CD4-positive, alpha-beta T cell treated with Interleukin-17A for 1 hour (primary cell): Measurements from ENCODE around the gene POR.
A peak's percentile ranks its signal among the peaks of the same experiment; 100 is the strongest.
"Not testable (repeated sequence)": the region's sequence is repeated elsewhere in the genome, so short reads cannot be mapped to it uniquely, and the experiment has no call there.

Experiments used
- DNase-seq: peaks from one replicate; pipeline ENCODE4 v3.0.0-alpha.2; 2020

The POR gene

DNA sequence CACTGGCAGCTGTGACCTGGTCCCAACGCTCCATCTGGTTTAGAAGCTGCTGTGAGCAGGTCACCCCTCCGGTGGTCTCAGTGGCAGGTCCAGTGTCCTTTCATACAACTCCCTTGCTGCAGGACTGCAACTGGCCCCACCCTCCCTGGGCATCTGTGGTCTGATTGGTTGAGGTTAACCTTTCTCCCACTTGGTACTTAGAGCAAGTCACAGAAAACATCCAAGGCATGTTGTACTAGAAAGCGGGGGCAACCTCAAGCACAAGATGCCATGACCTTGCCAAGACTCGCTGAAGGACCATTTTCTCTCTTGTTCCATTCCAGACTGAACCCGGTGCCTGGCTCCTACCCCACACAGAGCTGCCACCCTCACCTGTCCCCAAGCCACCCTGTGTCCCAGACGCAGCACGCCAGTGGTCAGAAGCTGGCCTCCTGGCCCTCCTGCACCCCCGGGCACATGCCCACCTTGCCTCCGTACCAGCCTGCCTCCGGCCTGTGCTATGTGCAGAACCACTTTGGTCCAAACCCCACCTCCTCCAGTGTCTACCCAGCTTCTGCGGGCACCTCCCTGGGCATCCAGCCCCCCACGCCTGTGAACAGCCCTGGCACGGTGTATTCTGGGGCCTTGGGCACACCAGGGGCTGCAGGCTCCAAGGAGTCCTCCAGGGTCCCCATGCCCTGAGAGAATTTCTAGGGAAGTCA lies 27.1 kb upstream of the POR start:
- no peak for DNase-seq

DNA sequence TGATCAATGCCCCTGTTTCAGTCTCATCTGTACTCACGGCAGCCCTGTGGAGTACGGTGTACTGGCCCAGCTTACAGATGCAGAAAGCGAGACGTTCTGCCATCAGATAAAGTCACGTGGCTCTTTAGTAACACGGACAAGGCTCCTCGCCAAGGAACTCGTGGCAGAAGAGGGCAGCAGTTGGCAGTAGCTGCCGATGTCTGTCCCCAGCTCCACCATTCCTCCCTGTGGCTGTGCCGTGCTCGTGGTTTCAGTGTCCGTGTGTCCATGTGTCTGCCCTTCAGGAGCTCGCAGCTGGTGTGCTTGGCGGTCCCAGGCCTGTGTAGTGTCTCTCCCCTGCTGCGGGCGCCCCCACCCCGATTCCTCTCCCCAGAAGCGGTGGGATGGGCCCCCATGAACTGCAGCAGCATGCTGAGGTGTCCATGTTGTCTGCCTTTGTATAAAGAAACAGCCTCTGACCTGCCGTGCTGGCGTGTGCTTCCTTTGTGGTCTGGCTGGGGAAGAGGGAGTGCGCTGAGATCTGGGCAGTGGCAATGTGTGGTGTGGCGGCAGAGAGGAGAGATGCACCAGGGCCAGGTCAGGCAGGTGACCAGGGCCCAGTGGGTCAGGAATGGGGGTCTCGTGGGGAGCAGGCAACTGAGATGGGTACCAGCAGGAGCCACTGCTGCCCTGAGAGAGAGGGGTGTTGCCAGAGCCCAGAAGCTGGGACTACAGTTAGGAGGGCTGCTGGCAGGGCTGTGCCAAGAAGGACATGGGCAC lies 26.3 kb upstream of the POR start:
- DNase-seq, result no peak

GRCh38 chr7:75889223-75889825 lies 25.6 kb upstream of the POR start:
- no peak for DNase-seq

DNA sequence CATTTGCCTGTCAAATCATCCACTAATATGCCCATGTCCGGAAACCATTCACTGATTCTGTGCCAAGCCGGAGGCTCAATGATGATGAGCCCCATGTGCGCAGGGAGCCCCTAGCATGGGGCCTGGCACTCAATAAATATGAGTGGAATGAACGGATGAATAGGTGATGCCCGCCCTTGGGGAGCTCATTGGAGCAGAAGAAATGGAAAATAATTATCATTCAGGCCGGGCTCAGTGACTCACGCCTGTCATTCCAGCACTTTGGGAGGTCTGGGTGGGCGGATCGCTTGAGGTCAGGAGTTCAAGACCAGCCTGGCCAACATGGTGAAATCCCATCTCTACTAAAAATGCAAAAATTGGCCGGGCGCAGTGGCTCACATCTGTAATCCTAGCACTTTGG lies 25.1 kb upstream of the POR start:
- no peak for DNase-seq

DNA sequence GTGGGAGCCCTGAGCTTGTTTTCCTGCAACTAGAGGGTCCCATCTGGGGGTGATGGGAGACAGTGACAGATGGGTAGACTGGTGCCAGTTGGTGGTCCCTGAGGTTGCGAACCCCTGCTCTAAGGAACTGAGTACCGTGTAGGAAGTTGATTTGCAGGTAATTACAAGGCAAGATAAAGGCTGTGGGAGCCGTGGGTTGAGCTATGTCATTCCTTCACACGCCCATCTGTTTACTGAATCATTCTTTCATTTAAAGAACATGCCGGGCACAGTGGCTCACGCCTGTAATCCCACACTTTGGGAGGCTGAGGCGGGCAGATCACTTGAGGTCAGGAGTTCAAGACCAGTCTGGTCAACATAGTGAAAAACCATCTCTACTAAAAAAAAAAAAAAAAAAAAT lies 23.7 kb upstream of the POR start:
- not testable (repeated sequence) for DNase-seq

DNA sequence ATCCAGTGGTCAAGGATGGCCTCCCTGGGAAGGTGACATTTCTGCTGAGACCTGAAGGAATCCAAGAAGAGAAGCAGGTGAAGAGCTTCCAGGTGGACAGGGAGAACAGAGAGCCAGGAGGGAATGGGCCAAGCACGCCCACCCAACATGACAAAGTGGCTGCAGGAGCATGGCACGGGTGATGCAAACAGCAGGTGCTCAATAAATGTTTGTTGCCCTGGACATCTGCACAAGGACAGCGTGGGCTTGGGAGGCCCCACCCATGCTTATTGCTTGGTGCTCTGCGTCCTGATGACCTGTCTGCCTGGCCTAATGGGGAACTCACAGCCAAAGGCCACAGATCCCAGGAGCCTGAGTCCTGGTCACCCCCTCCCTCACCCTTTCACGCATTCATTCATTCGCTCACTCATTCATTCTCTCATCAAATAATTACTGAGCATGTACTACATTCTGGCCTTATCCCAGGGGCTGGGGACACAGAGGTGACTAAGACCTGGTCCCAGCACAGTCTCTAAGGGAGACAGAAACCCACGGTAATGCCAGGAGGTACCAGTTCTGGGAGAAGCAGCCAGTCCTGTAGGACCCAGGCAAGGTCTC lies 23.0 kb upstream of the POR start:
- no peak for DNase-seq

DNA sequence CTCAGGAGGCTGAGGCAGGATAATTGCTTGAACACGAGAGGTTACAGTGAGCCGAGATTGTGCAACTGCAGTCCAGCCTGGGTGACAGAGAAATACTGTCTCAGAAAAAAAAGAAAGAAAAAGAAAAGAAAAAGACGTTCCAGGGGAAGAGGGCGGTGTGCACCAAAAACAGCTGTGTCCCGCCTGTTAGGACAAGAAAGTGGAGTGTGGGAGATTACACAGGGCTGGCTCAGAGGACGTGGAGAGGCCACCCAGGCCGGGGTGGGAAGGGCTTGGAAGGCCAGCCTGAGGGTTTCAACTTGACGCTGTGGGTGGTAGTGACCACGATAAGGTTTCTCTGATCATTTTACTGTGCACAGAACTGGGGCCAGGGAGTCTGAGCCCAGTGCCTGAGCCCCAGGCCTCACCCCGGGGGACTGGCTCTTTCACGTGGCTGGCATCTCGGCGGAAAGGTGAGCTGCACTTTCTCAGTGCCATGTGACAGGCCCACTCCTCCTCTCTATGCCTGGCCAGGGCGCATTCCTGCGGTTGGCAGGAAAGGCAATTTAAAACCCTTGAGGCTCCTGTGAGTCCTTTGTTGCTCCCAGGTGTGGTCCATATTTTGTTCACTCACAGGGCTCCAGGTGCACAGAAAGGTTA lies 22.2 kb upstream of the POR start:
- no peak for DNase-seq

DNA sequence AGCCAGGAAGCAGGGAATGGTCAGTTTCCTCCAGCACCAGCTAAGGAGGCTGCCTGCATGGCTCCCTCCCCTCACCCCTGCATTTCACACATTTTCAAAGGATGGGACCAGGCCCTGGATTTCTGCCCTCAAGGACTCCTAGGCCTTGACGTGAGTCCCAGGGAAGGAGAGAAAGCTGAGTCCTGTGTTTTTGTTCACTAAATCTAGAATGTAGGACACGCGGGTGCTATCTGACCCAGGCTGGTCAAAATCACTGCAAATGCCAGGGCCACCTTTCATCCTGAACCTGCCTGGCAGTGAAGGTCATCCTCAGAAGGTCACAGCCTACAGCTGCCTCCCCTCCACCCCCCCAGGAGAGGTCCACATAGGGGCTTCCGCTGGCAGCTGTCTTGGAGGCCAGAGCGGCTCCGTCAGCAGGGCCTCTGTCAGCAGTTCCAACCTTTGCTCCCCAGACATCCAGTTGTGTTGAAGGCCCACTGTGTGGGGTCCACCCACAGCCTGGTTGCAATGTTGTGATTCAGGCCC lies 18.1 kb upstream of the POR start:
- no peak for DNase-seq

DNA sequence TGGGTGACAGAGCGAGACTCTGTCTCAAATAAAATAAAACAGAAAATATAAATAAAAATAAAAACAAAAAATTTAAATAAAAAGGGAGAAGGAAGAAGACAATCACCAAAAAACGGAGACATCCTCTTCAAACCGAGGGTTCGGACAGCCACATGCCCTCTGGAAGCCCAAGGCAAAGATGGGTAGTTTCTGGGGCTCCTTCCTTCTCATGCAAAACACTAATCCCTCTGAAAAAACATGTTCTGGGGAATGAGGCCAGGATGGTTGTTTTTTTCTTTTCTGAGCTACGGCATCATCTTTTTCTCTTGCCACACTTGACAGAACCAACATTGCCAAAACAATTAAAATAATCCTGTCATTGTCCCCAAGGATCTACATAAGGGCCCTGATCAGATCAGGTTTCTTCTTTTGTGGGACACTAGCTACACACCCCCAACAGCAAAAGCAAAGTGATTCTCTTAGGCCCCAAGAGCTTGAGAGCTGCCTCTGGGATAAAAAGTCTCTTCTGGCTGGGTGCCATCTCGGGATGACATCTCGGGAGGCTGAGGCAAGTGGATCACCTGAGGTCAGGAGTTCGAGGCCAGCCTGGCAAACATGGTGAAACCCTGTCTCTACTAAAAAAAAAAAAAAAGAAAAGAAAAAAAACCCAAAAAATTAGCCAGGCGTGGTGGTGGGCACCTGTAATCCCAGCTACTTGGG lies 14.2 kb upstream of the POR start:
- no peak for DNase-seq

DNA sequence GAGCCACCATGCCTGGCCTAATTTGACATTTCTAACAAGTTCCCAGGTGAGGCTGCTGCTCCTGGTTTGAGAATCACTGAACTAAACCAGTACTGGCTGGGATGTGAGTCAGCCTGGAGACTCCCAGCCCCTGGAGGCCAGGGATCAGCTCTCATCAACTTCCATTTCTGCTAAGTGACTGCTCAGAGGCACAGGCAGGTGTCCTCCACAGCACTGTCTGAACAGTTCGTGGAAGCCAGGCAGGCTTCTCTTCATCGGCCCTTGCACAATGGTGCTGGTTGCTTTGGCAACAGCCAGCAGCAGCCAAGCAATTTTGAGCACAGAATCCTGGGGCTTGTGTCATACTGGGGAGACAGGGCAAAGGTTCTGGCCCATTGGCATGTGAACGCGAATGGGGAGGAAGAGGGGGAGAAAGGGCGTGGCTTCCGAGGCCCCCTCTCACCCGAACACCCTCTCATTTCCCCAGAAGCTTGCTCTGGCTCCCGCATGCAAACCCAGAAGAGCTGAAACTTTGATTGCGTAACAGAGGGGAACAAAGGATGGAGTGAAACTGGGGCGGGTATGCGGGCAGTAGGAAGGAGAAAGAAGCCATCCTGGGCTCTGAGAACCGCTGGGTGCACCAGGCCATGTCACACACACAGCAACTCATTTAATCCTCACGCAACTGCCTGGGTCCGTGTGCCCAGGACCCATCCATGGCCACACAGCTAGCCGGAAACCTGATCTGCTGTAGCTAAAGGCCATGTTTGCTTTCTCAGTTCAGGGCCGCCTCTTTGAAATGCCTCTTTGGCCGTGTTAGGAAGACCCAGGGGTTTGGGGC lies 9.0 kb upstream of the POR start:
- DNase-seq, result peak; percentile 21

- DNase-seq, result no peak
Measured at GRCh38 chr7:75906991-75907667, 7.8 kb upstream of the POR start.

GRCh38 chr7:75907668-75908039 lies 7.3 kb upstream of the POR start:
- DNase-seq, result not testable (repeated sequence)

DNA sequence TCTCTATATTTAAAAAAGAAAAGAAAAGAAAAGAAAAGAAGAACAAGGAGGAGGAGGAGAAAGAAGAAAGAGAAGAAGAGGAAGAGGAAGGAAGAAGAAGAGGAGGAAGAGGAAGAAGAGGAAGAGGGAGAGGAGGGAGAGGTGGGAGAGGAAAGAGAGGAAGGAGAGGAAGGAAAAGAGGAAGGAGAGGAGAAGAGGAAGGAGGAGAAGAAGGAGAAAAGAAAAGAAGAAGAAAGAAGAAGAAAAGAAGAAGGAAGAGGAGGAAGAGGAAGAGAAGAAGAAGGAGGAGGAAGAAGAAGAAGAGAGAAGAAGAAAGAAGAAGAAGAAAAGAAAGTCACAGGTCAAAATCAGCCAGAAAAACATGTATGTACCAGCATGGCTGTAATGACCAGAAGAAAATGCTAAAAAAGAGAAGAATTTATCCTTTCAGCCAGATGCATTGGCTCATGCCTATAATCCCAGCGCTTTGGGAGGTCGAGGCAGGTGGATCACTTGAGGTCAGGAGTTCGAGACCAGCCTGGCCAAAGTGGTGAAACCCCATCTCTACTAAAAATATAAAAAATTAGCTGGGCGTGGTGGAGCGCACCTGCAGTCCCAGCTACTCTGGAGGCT lies 5.3 kb upstream of the POR start:
- no peak for DNase-seq

DNA sequence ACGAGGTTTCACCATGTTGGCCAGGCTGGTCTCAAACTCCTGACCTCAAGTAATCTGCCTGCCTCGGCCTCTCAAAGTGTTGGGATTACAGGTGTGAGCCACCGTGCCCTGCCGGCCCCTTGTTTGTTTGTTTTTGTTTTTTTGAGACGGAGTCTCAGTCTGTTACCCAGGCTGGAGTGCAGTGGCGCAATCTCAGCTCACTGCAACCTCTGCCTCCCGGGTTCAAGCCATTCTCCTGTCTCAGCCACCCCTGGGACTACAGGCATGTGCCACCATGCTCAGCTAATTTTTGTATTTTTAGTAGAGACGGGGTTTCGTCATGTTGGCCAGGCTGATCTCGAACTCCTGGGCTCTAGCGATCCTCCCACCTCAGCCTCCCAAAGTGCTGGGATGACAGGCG lies 3.8 kb upstream of the POR start:
- not testable (repeated sequence) for DNase-seq

- no peak for DNase-seq
Measured at GRCh38 chr7:75913437-75913836, 1.5 kb upstream of the POR start.

DNA sequence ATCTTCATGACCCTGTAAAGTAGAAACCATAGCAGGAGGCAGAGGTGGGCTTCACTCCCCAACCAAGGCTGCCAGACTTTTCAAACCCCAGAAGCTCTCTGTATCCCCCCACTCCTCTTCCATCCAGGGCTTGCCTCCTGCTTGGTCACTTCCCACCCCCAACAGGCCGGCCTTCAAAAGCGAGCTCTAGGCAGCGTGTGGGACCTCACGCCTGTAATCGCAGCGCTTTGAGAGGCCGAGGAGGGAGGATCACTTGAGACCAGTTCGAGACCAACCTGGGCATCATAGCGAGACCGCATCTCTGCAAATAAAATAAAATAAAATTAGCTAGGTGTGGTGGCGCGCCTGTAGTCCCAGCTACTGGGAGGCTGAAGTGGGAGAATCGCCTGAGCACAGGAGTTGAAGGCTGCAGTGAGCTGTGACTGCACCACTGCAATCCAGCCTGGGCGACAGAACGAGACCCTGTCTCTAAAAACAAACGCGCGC lies 743 bp upstream of the POR start:
- no peak for DNase-seq

- peak; percentile 28 for DNase-seq
Measured at GRCh38 chr7:75915416-75916156, 631 bp downstream of the POR start.

GRCh38 chr7:75916259-75916658 lies 1.3 kb downstream of the POR start:
- no peak for DNase-seq
